Stimulated activated CD8-positive, alpha-beta memory T cell treated with anti-CD3 and anti-CD28 coated beads, Interleukin-12 subunit alpha, Interleukin-12 subunit beta, amount 100 ng/mL, for 1 hour (primary cell): ENCODE results near the gene CRAT.

Source experiments
- DNase-seq: peaks from one replicate; pipeline ENCODE4 v3.0.0-alpha.2; 2020; ENCODE audit warnings: low read depth

Gene CRAT

GRCh38 chr9:129109952-129110739, 447 bp downstream of the CRAT start:
- DNase-seq, result no peak

DNA sequence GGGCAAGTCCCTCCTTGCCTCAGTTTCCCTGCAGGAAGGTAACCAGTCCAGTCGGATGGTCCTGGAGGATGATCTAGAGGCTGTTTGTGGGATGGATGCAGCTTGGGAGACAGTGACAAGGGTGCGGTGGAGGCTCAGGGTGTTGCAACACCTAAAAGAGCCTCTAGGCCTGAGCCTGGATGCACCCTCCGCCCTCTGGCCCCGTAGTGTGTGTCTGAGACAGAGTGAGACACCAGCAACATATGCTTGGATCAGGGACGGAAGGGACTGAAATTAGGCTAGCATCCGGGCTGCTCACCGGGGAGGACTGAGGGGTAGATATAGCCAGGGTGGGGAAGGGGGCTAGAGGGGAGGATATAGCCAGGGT, 1.1 kb downstream of the CRAT start:
- no peak for DNase-seq

DNA sequence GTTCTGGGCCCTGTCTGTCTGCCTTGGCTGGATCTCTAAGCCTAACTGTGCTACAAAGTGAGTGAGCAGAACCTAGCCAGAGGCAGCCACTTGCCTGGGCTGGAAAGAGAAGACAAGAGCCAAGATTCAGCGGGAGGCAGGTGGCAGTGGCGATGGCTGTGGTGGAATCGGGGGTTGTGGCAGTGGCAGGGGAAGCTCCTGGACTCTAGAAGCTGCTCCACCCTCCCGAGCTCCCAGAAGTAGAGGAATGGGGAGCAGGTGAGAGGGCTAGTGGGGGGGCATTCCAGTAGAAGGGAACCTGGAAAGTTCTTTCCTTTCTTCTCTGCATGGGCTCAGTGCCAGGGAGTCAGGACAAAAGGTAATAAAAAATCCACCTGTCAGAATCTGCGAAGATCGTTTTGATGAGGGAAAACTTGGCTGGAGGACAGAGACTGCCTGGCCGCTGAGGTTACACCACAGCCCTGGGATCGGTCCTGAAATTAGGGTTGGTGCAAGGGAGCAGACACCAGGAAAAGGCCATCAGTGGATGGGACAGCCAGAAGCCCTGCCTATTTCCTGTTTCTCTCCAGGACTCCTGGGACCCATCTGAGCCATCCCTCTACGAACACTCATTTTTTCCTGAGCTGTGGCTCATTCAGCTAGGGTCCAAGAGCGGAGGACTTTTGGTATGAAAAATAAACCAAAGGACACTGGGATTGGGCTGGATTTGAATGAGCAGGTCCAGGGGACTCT, 1.6 kb downstream of the CRAT start:
- DNase-seq, result no peak

- DNase-seq, result no peak
These were observed 2.3 kb downstream of the CRAT start for GRCh38 chr9:129108083-129108804.

DNA sequence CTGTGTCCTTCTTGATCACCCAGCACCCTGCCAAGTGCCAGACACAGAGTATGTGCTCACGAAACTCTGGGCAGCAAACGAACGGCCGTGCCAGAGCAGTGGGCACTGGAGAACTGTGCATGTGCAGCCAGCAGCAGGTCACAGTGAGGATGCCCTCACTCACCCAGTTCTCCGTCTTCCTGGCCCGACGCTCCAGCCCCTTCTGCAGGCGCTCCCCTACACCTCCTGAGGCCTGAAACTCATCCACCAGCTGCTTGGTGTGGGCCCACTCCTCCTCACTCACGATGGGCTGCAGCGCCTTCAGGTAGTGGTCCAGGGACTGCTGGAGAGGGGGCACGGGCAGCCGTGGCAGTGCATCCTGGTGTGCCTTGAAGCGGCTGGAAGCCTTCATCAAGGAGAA, 2.9 kb downstream of the CRAT start:
- no peak for DNase-seq

- DNase-seq, result no peak
These were observed 4.5 kb downstream of the CRAT start for GRCh38 chr9:129105857-129106694.

- DNase-seq, result no peak
These were observed 6.5 kb downstream of the CRAT start for GRCh38 chr9:129104051-129104450.

- no peak for DNase-seq
These were observed 7.0 kb downstream of the CRAT start for GRCh38 chr9:129103595-129103965.

GRCh38 chr9:129102791-129103594, 7.6 kb downstream of the CRAT start:
- no peak for DNase-seq

- DNase-seq, result no peak
These were observed 8.5 kb downstream of the CRAT start for GRCh38 chr9:129102095-129102525.

GRCh38 chr9:129101279-129101678, 9.3 kb downstream of the CRAT start:
- no peak for DNase-seq

DNA sequence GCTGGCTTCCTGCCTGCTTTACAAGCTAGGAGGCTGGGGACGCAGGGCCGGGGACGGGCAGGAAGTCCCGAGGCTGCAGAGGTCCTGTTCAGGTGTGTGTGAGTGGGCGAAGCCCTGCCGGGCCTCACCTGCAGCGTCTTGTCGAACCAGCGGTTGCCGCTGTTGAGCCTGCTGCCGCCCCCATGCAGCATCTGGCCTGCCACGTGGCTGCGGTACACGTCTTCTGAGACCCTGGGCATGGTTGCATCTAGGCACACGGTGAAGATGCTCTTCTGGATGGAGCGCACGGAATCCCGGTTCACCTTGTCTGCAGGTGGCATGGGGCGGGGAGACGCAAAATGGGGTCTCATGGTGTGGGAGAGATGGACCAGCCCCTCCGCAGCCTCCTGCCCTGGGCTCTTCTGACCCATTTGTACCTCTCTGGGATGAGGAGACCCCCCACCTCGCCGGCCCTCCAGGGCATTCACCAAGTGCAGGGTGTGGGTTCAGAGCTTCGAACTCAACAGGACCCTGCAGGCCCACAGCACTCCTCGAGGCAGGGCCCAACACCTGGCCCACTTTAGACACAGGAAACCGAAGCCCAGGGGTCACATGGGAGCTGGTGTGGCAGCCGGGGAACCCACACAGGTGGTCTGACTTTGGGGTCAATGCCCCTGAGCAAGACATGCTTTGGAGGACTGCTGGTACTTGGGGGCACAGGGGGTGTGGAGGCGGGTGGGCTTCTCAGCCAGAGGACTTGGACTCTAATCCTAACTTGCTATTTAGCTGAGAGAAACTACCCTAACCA, 10.0 kb downstream of the CRAT start:
- no peak for DNase-seq

GRCh38 chr9:129098328-129098727, 12.3 kb downstream of the CRAT start:
- DNase-seq, result no peak

DNA sequence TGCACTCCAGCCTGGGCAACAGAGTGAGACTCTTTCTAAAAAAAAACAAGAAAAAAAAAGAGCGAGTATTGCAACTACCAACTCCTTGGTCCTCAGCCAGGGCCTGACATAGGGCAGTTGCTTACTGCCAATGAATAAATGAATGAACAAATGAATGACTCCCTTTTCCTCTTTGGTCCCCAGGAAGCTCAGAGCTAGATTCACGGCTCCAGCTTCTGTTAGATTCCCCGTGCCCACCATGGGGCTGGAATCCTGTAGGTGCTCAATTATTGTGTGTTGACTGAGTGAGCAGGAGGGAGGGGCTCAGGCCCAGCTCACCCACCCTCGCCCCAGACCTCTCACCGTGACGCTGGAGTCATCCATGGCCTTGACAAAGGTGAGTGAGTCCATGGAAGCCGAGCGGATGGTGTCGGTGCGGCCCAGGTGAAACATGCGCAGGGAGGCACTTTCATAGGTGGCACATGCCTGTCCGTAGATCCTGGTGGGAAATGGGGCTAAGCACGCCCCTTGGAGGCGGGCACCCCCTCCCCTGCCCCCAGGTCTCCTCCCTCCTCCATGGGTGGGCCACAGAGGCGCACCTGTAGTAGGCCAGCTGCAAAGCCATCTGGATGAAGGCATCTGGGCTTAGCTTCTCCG, 12.8 kb downstream of the CRAT start:
- DNase-seq, result no peak

GRCh38 chr9:129095908-129096307, 14.7 kb downstream of the CRAT start:
- no peak for DNase-seq

DNA sequence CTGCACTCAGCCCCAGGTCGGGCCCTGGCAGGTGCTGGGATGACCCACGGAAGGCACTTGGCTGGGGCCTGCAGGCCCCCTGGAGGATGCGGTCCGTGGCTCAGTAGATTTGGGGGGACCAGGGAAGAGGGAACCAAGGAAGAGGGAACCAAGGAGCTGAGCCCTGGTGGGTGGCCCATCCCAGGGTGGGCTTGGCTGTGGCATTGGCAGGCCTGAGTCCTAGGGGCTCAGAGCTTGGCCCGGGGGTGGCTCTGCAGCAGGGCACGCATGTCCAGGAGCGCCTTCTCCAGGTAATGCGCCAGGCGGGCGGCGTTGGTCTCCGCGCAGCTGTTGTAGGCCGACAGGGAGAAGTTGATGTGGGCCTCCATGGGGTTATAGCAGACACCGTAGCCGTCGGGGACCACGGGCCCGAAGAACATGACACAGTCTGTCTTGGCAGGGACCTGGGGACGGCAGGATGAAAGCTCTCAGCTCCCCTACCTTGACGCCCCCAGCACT, 15.4 kb downstream of the CRAT start:
- no peak for DNase-seq

DNA sequence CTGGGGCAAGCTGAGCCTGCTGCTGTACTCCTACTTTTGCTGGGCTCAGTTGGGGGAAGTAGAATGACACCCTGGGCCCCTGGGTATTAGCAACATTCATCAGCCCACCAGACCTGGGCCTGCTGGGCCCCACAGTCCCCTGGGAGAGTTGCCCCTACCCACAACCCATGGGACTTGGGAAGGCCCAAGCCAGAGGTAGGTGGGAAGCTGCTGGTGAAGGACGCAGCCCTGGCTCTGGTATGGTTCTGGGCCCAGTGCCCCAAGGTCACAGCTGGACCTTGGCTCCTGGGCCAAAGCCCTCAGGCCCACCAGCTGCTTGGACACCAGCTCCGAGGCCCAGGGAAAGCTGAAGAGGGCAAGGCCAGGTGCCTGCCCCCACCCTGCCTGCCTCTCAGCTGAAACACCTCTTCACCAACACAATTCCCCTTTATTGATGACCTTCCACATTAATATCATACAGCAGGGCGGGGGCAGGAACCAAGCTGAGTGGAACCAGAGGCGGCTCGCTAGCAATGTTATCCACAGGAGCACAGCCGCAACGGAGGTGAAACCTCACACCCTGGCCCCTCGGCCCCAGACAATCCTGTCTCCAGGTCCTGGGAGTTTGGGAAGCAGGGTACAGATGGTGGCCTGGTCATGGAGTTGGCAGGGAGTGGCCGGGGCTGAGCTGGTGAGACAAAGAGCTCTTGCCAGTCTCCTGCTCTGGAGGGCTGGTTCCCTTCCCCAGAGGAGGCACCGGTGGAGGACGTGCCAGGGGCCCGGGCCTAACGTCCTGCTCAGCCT, 16.0 kb downstream of the CRAT start:
- DNase-seq, result no peak

DNA sequence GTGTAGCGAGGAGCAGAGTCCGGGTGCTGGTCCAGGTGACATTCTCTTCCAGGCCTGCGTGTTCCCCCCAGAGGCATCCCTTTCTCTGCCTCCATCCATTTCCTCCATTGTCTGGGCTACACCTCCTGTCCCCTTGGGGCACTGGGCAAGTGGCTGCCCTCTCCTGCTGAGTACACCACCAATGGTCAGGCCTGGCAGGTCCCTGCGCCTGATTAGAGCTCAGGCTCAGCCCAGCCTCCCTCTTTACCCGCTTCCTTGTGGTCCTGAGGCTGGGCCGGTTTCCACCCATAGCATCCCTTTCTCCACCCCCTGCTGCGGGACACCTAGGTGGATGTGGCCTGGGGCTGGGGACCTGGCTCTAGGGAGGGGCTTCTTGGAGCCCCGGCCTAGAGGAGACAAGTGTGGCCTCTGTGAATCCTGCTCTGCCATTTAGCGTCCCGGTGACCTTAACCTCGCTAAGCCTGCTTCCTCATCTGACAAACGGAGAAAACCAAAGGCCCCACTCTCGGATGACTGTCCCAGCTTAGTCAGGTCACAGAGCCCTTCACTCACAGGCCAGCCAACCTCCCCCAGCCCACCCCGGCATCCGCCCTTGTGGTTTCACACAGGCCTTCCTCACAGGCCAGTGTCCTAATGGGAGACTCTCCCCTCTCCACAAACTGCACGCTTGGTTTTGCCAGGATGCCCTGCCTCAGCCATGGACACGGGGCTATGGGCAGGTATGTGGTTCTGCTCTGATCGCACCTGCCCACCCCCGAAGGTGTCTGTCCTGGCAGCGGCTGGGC, 16.8 kb downstream of the CRAT start:
- no peak for DNase-seq
